Measurements from ENCODE around the gene NR6A1. TPM values are rescaled to one million over a fixed set of nuclear protein-coding genes. Genes with fewer than 3 reads are reported as not detected.

Gene NR6A1
- total and polyA plus RNA-seq, 11 donors, result 0.65 to 5.7 (median 1.6) TPM

- ATAC-seq, result no peak
- Histone ChIP-seq H3K9me3 (no peaks in the 10 kb centered on the region), H3K4me1 (peaks cover 0 to 24% (median 7%) of the 10 kb centered on the region in 12 donors), H3K27ac (no peak overlapping the region), H3K4me3 (no peak overlapping the region), H3K27me3 (no peaks in the 10 kb centered on the region), H3K36me3 (no peaks in the 10 kb centered on the region)
- intact Hi-C loops (cut with DNase I), result no loop called here
- DNase-seq, result no peak
- TF ChIP-seq POLR2A (IDR thresholded peaks at IDR 0.05) (no peak), CTCF (IDR thresholded peaks at IDR 0.05) (no peak)
- 77 to 90% (median 85%) methylated on average over 5 of the region's 5 CpGs for WGBS, 4 donors
These were observed 105.6 kb downstream of the NR6A1 start for GRCh38 chr9:124665391-124666058.

GRCh38 chr9:124664143-124664542 lies 107.0 kb downstream of the NR6A1 start:
- no peaks in the 10 kb centered on the region for H3K36me3 ChIP-seq
- H3K4me1 ChIP-seq, result peaks cover 0 to 30% (median 15%) of the 10 kb centered on the region in 12 donors
- no peaks in the 10 kb centered on the region for H3K27me3 ChIP-seq
- DNase-seq (no peak), ATAC-seq (no peak)
- TF ChIP-seq POLR2A (IDR thresholded peaks at IDR 0.05) (no peak), CTCF (IDR thresholded peaks at IDR 0.05) (no peak)
- H3K9me3 ChIP-seq, result no peaks in the 10 kb centered on the region
- no peak overlapping the region for H3K4me3 ChIP-seq
- intact Hi-C loops (cut with DNase I), result no loop called here
- H3K27ac ChIP-seq, result no peak overlapping the region
- WGBS, 4 donors, result 81 to 91% (median 89%) methylated on average over 2 of the region's 2 CpGs

- 74 to 86% (median 79%) methylated on average over 6 of the region's 6 CpGs for WGBS, 4 donors
- Histone ChIP-seq H3K4me1 (peaks cover 0 to 30% (median 15%) of the 10 kb centered on the region in 12 donors), H3K27me3 (no peaks in the 10 kb centered on the region), H3K4me3 (no peak overlapping the region), H3K36me3 (no peaks in the 10 kb centered on the region), H3K27ac (no peak overlapping the region), H3K9me3 (no peaks in the 10 kb centered on the region)
- no peak for DNase-seq
- TF ChIP-seq CTCF (IDR thresholded peaks at IDR 0.05) (no peak), POLR2A (IDR thresholded peaks at IDR 0.05) (no peak)
- ATAC-seq, result no peak
- intact Hi-C loops (cut with DNase I), result no loop called here
These were observed 107.8 kb downstream of the NR6A1 start for GRCh38 chr9:124663046-124663961.

GRCh38 chr9:124662561-124662960 lies 108.5 kb downstream of the NR6A1 start:
- Histone ChIP-seq H3K36me3 (no peaks in the 10 kb centered on the region), H3K4me1 (peaks cover 0 to 35% (median 15%) of the 10 kb centered on the region in 12 donors), H3K27me3 (no peaks in the 10 kb centered on the region), H3K9me3 (no peaks in the 10 kb centered on the region), H3K4me3 (no peak overlapping the region), H3K27ac (no peak overlapping the region)
- ATAC-seq (no peak), DNase-seq (no peak)
- intact Hi-C loops (cut with DNase I), result no loop called here
- WGBS, 4 donors, result 37 to 44% (median 42%) methylated on average over 2 of the region's 2 CpGs
- no peak for TF ChIP-seq POLR2A (IDR thresholded peaks at IDR 0.05)
- no peak for TF ChIP-seq CTCF (IDR thresholded peaks at IDR 0.05)
